22Rv1 (cell line): ENCODE results near the gene TLR3.

ENCODE experiments used
- ZFX ChIP-seq: fragments of 450-650 bp; IDR thresholded peaks from 2 replicates; pipeline ENCODE4 v1.6.1; 2017; ENCODE audit warnings: antibody characterized with exemption, borderline replicate concordance
- TF ChIP-seq, protein P1 (sequence below): fragments of 450-650 bp; IDR thresholded peaks from 2 replicates; pipeline ENCODE4 v1.5.1; 2017; ENCODE audit warnings: mild to moderate bottlenecking

DNA sequence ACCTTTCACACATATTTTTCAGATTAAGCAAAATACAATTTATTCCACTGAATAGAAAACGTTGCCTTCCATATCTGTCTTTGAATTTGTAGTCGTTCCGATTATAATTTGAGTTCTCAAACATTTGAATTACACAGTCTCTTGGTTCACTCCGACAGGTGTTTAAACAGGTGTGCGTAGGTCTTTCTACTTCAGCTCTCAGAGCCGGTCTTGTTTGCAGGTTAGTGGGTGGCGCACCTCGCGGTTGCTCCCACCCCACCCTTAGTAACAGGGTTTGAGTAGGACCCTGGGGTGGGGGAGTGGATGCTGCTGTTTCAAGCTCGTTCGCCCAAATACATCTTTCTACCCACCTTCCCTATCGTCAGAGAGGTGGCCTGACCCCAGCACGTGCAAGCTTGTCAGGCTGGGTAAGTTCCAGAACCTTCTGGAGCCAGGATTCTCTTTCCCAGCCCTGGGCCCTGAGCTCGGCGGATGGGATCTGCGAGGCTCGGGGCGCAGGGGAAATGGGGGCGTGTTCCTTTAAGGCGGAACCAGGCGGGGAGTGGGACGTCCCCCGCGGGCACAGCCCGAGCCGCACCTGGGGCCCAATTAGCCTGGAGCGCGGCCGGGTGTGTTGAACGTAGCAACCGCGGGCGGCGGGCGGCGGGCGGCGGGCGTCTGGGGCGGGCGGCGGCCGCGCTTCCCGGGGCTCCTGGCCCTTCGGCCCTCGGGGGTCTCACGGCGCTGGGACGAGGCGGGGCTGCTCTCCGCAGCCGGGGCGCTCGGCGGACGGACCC lies 35.3 kb downstream of the TLR3 start, which contains the start of gene FAM149A:
- TF ChIP-seq, protein P1, sequence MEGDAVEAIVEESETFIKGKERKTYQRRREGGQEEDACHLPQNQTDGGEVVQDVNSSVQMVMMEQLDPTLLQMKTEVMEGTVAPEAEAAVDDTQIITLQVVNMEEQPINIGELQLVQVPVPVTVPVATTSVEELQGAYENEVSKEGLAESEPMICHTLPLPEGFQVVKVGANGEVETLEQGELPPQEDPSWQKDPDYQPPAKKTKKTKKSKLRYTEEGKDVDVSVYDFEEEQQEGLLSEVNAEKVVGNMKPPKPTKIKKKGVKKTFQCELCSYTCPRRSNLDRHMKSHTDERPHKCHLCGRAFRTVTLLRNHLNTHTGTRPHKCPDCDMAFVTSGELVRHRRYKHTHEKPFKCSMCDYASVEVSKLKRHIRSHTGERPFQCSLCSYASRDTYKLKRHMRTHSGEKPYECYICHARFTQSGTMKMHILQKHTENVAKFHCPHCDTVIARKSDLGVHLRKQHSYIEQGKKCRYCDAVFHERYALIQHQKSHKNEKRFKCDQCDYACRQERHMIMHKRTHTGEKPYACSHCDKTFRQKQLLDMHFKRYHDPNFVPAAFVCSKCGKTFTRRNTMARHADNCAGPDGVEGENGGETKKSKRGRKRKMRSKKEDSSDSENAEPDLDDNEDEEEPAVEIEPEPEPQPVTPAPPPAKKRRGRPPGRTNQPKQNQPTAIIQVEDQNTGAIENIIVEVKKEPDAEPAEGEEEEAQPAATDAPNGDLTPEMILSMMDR, result no peak
- no peak for TF ChIP-seq ZFX
